HepG2 (cell line): ENCODE data around the gene DNAJA2. TPM values are rescaled to one million over a fixed set of nuclear protein-coding genes. Genes with fewer than 3 reads are reported as not detected.

Source experiments
- ATAC-seq: fragments of 200-7000 bp; cut with Tn5 transposase; 3 replicates; pipeline ENCODE4 v1.9.1; 2020; ENCODE audit warnings: mild to moderate bottlenecking, moderate library complexity
- BruUV-seq: library from RNA; stranded (reverse); fragments of 400-500 nt; replicated peaks from 2 replicates; lab custom pipeline; 2021; lab: Mats Ljungman, UMichigan
- CTCF ChIA-PET: fragments of 300-600 bp; formaldehyde crosslinking; extraction: SDS; loops from one replicate; lab custom pipeline; 2021; ENCODE audit warnings: low total read pairs, inconsistent platforms, low intra/inter-chr PET ratio; lab: Yijun Ruan, JAX
- POLR2A ChIA-PET: fragments of 350-600 bp; sonication (Branson Sonifier 250); formaldehyde crosslinking; loops from one replicate; lab custom pipeline; 2020; ENCODE audit warnings: antibody characterized with exemption, inconsistent platforms; lab: Yijun Ruan, JAX
- DNase-seq: peaks from one replicate; pipeline ENCODE4 v3.0.0-alpha.2; 2015; ENCODE audit warnings: low spot score
- FAIRE-seq: peaks from 3 replicates; lab custom pipeline; 2011; peaks lifted over from hg19 to GRCh38; lab: Jason Lieb, UNC
- H2AFZ ChIP-seq: one replicate; pipeline ENCODE4 v1.6.1; 2011; ENCODE audit warnings: low read length, inconsistent platforms
- H3K27ac ChIP-seq: fragments of 300-600 bp; 3 replicates; pipeline ENCODE4 v1.8.0; 2011; ENCODE audit warnings: mixed run types, mild to moderate bottlenecking, mixed read lengths, low read length, inconsistent platforms; ENCODE audit not compliant: insufficient read depth; ENCODE audit errors: extremely low read length
- H3K27me3 ChIP-seq, 2 experiments: fragments of 200-600 bp in 1 of 2; 2 replicates in 1 of 2; 3 replicates in 1 of 2; pipeline versions ENCODE4 v1.6.0 to v1.8.0; 2011; ENCODE audit warnings: low read length in 2 of 2, mild to moderate bottlenecking in 2 of 2, moderate library complexity in 2 of 2, inconsistent platforms in 1 of 2; ENCODE audit not compliant: insufficient read depth in 2 of 2, control insufficient read depth in 1 of 2
- H3K36me3 ChIP-seq, 2 experiments: fragments of 200-600 bp in 1 of 2; replicated peaks in 1 of 2; 2 replicates in 1 of 2; 3 replicates in 1 of 2; pipeline versions ENCODE4 v1.5.1 to v1.8.0; 2011; ENCODE audit warnings: low read length in 2 of 2, inconsistent platforms in 1 of 2; ENCODE audit not compliant: insufficient read depth in 2 of 2, control insufficient read depth in 1 of 2
- H3K4me1 ChIP-seq: 2 replicates; pipeline ENCODE4 v1.5.1; 2012; ENCODE audit warnings: low read length, inconsistent platforms; ENCODE audit not compliant: insufficient read depth
- H3K4me2 ChIP-seq: 2 replicates; pipeline ENCODE4 v1.6.0; 2011; ENCODE audit warnings: low read depth, low read length, inconsistent platforms
- H3K4me3 ChIP-seq, 3 experiments: fragments of 200-600 bp in 1 of 3; sonication (generic), shearing (Covaris generic) in 1 of 3; replicated peaks in 1 of 3; 2 replicates each; pipeline ENCODE4 v1.5.1; 2011 to 2016; ENCODE audit warnings: low read length in 3 of 3, inconsistent platforms in 2 of 3, low read depth in 2 of 3, mild to moderate bottlenecking in 2 of 3, control low read depth in 1 of 3, mixed read lengths in 1 of 3; ENCODE audit not compliant: insufficient read depth in 1 of 3
- H3K79me2 ChIP-seq: one replicate; pipeline ENCODE4 v1.6.1; 2011; ENCODE audit warnings: low read length, inconsistent platforms; ENCODE audit not compliant: insufficient read depth
- H3K9ac ChIP-seq: 2 replicates; pipeline ENCODE4 v1.6.0; 2011; ENCODE audit warnings: mild to moderate bottlenecking, low read depth, low read length, inconsistent platforms; ENCODE audit not compliant: insufficient read depth
- H3K9me3 ChIP-seq: 2 replicates; pipeline ENCODE4 v1.5.1; 2012; ENCODE audit warnings: mild to moderate bottlenecking, low read length
- H4K20me1 ChIP-seq: 2 replicates; pipeline ENCODE4 v1.6.0; 2011; ENCODE audit warnings: inconsistent platforms, mild to moderate bottlenecking, low read length, moderate library complexity; ENCODE audit not compliant: insufficient read depth
- BORCS8-MEF2B ChIP-seq: sonication (generic); formaldehyde crosslinking; IDR thresholded peaks from 2 replicates; pipeline ENCODE4 v1.8.0; 2022; ENCODE audit warnings: mild to moderate bottlenecking, missing genetic modification reagents
- CEBPZ ChIP-seq: IDR thresholded peaks from 2 replicates; pipeline ENCODE4 v1.6.1; 2012; ENCODE audit warnings: low read length, improper control_type of control experiment
- GTF3A ChIP-seq: sonication (generic); formaldehyde crosslinking; conservative IDR thresholded peaks from 2 replicates; pipeline ENCODE4 v1.4.0; 2020; ENCODE audit warnings: mild to moderate bottlenecking, missing genetic modification reagents
- KLF6 ChIP-seq: IDR thresholded peaks from 2 replicates; pipeline ENCODE4 v1.8.0; 2016; ENCODE audit warnings: missing biosample characterization, missing genetic modification reagents
- NAIF1 ChIP-seq: sonication (generic); formaldehyde crosslinking; IDR thresholded peaks from 2 replicates; pipeline ENCODE4 v1.5.0; 2020; ENCODE audit warnings: mild to moderate bottlenecking, missing genetic modification reagents, borderline replicate concordance
- SMC3 ChIP-seq: IDR thresholded peaks from 2 replicates; pipeline ENCODE4 v1.6.1; 2011; ENCODE audit warnings: low read length, improper control_type of control experiment
- TCF12 ChIP-seq, 2 experiments: fragments of 450-650 bp in 1 of 2; sonication (generic) in 1 of 2; formaldehyde crosslinking in 1 of 2; IDR thresholded peaks; 2 replicates each; pipeline versions ENCODE4 v1.6.1 to v1.8.0; 2017 to 2022; ENCODE audit warnings: antibody characterized with exemption in 1 of 2, mild to moderate bottlenecking in 1 of 2, missing genetic modification reagents in 1 of 2, moderate library complexity in 1 of 2
- WIZ ChIP-seq: sonication (generic); formaldehyde crosslinking; IDR thresholded peaks from 2 replicates; pipeline ENCODE4 v1.5.1; 2020; ENCODE audit warnings: mild to moderate bottlenecking, missing genetic modification reagents
- XRCC5 ChIP-seq: fragments of 200-400 bp; formaldehyde crosslinking; optimal IDR thresholded peaks from 2 replicates; pipeline ENCODE3; 2017; ENCODE audit warnings: mild to moderate bottlenecking, low read length
- ZBTB25 ChIP-seq: IDR thresholded peaks from 2 replicates; pipeline ENCODE4 v1.6.1; 2018; ENCODE audit warnings: missing genetic modification reagents
- ZNF703 ChIP-seq: sonication (generic); formaldehyde crosslinking; IDR thresholded peaks from 2 replicates; pipeline ENCODE4 v1.5.1; 2020; ENCODE audit warnings: missing genetic modification reagents, mild to moderate bottlenecking, moderate library complexity, borderline replicate concordance
- WGBS: methylation state at CpG from one replicate; pipeline ENCODE4 v1.1.6; 2017; ENCODE audit warnings: low lambda C conversion rate; 5-methylcytosine and 5-hydroxymethylcytosine counted together
- in situ Hi-C: cut with HindIII; loops from 2 replicates; pipeline ENCODE4 v1.10.0; 2017; ENCODE audit warnings: low pct_unique_long_range_greater_than_20kb; ENCODE audit not compliant: extremely low pct_ligation_motif_present
- intact Hi-C: fragments of 100-400 bp; cut with micrococcal nuclease; formaldehyde crosslinking; loops from one replicate; pipeline ENCODE4 v1.10.0; 2022; ENCODE audit not compliant: unreplicated experiment
- polyA plus RNA-seq, 8 experiments: library from polyadenylated mRNA; depleted of rRNA in 3 of 8; stranded (reverse) in 7 of 8; unstranded in 1 of 8; fragments of >200 nt; fragmentation: Illumina TruSeq in 4 of 8; extraction: Trizol in 4 of 8; gene quantifications; 2 replicates each; pipeline versions ENCODE4 v1.2.1 to v1.2.3, GENCODE V29; 2011 to 2016; ENCODE audit warnings: low read depth in 4 of 8, missing spikeins in 1 of 8, mixed read lengths in 1 of 8; ENCODE audit not compliant: insufficient read depth in 1 of 8
- total RNA-seq, 5 experiments: library from RNA; depleted of rRNA; stranded (reverse); fragments of >200 nt; fragmentation: Illumina TruSeq; extraction: Trizol; gene quantifications; 2 replicates each; pipeline ENCODE4 v1.2.3, GENCODE V29; 2016; ENCODE audit warnings: low read depth in 1 of 5

DNAJA2 gene
- total and polyA plus RNA-seq, 2 of the 13 experiments (the other 11 are each of a cell fraction or from before 2014, with no cell fraction given), result 25.4 to 176 TPM

GRCh38 chr16:46911038-46911437, 62.4 kb downstream of the DNAJA2 start:
- DNase-seq, result no peak
- Histone ChIP-seq H3K36me3 (peaks cover 64 to 88% of the 10 kb centered on the region in 2 experiments), H2AFZ (no peak overlapping the region), H4K20me1 (peaks cover 7% of the 10 kb centered on the region), H3K27me3 (no peaks in the 10 kb centered on the region), H3K27ac (no peak overlapping the region), H3K4me3 (no peak overlapping the region), H3K4me1 (peaks cover 35% of the 10 kb centered on the region), H3K4me2 (no peak overlapping the region), H3K79me2 (no peaks in the 10 kb centered on the region), H3K9me3 (no peaks in the 10 kb centered on the region), H3K9ac (no peak overlapping the region)
- ChIA-PET POLR2A (interaction anchor here (0.9 kb wide), 1 partner anchor 9 kb away, joined by 3 read pairs; no protein-coding TSS in a partner anchor), CTCF (interaction anchor here (5.3 kb wide), 1 partner anchor 57 kb away, joined by 91 read pairs; no protein-coding TSS in a partner anchor)
- BruUV-seq, result no TSS peak
- in situ Hi-C loops, result no loop called here
- no peak for ATAC-seq
- intact Hi-C loops, result loop anchor here (10.0 kb wide), 1 partner anchor 216 kb away; no protein-coding TSS in a partner anchor
- no peak for TF ChIP-seq ZNF703 (CRISPR knock-in tag)
- TF ChIP-seq GTF3A (CRISPR knock-in tag), result no peak
- FAIRE-seq, result no peak
- 90% methylated on average over 3 of the region's 3 CpGs for WGBS

GRCh38 chr16:46908540-46909372, 64.7 kb downstream of the DNAJA2 start:
- Histone ChIP-seq H3K4me1 (peaks cover 28% of the 10 kb centered on the region), H3K27me3 (no peaks in the 10 kb centered on the region), H3K36me3 (peaks cover 65 to 87% of the 10 kb centered on the region in 2 experiments), H3K79me2 (peaks cover 4% of the 10 kb centered on the region), H3K27ac (no peak overlapping the region), H4K20me1 (peaks cover 11% of the 10 kb centered on the region), H3K4me3 (no peak overlapping the region), H2AFZ (no peak overlapping the region), H3K9me3 (no peaks in the 10 kb centered on the region), H3K9ac (no peak overlapping the region), H3K4me2 (no peak overlapping the region)
- peak; percentile 71 for DNase-seq
- FAIRE-seq, result peak; percentile 95
- no TSS peak for BruUV-seq
- ChIA-PET POLR2A (interaction anchor here (1.0 to 11.7 kb wide), 11 partner anchors 9 to 55 kb away, joined by 3 to 133 read pairs (median 5); partner anchors contain the start of gene GPT2), CTCF (interaction anchor here (0.8 to 5.3 kb wide), 4 partner anchors 21 to 235 kb away, joined by 3 to 91 read pairs (median 20); no protein-coding TSS in a partner anchor)
- ATAC-seq, result peak; percentile 36
- intact Hi-C loops, result loop anchor here (1.0 kb wide), 1 partner anchor 54 kb away; no protein-coding TSS in a partner anchor
- in situ Hi-C loops, result loop anchor here (5.0 kb wide), 1 partner anchor 51 kb away; no protein-coding TSS in a partner anchor
- WGBS, result 63% methylated on average over 6 of the region's 6 CpGs
- TF ChIP-seq CEBPZ (no peak), WIZ (no peak), BORCS8-MEF2B (CRISPR knock-in tag) (0 out of 2 replicates have a peak, but pooled peaks have one; percentile 28), ZBTB25 (CRISPR knock-in tag) (peak; percentile 61; the same call in 1 of the 2 replicates), SMC3 (peak; percentile 96), NAIF1 (CRISPR knock-in tag) (no peak), XRCC5 (no peak), TCF12 (IDR thresholded peaks at IDR 0.05) (no peak), TCF12 (CRISPR knock-in tag; IDR thresholded peaks at IDR 0.05) (no peak), KLF6 (peak; percentile 83; the same call in 1 of the 2 replicates)
